GM12864 (cell line): ENCODE data around the gene STC2.

Experiments
- DNase-seq: peaks from one replicate; pipeline ENCODE4 v3.0.0-alpha.2; 2011; ENCODE audit warnings: low read depth
- H3K4me3 ChIP-seq: 2 replicates; pipeline ENCODE4 v1.5.1; 2011; ENCODE audit warnings: mild to moderate bottlenecking, low read depth, low read length, control low read depth
- CTCF ChIP-seq: IDR thresholded peaks from 2 replicates; pipeline ENCODE4 v1.5.1; 2011; ENCODE audit warnings: low read depth, mild to moderate bottlenecking, moderate library complexity, low read length, control low read depth, inconsistent platforms; ENCODE audit errors: missing control alignments

Gene STC2

DNA sequence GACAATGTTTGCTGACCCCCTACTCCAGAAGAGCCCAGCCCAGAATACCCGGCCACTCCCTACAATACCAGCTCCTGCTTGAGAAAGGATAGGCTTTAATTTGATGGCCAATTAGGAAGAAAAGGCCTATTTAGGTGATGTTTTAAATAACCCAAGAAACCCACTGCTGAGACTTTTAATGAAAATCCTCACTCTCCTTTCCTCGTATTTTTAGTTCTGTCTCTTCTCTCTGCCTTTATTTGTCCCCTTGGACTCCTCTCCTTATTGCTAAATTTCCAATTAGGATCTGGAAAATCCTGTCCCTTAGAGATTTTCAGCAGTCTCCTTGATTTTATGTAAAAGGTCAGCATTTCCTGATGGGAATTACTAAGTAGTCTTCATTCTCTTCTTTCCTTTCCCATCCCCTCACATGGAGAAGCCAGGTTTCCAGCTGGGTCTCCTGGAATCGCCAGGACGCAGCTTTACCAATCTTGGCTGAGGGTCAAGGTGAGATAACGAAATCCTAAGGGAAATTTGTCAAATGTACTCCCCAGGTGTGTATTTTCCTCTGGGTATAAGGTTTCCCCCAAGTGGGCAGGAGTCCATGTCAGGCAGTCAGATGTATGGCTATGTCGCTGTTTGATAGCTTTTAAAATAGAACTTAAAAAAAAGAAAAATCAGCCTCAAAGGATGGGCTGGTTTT, 11.7 kb downstream of the STC2 start:
- DNase-seq = no peak
- no peak overlapping the region for H3K4me3 ChIP-seq
- TF ChIP-seq CTCF = no peak

GRCh38 chr5:173315495-173316338, 12.5 kb downstream of the STC2 start:
- DNase-seq = no peak

GRCh38 chr5:173314166-173314952, 13.9 kb downstream of the STC2 start:
- no peak overlapping the region for H3K4me3 ChIP-seq
- TF ChIP-seq CTCF = no peak
- DNase-seq = no peak

More at GRCh38 chr5:173315495-173316338, 12.5 kb downstream of the STC2 start:
- H3K4me3 ChIP-seq = no peak overlapping the region
- no peak for TF ChIP-seq CTCF

DNA sequence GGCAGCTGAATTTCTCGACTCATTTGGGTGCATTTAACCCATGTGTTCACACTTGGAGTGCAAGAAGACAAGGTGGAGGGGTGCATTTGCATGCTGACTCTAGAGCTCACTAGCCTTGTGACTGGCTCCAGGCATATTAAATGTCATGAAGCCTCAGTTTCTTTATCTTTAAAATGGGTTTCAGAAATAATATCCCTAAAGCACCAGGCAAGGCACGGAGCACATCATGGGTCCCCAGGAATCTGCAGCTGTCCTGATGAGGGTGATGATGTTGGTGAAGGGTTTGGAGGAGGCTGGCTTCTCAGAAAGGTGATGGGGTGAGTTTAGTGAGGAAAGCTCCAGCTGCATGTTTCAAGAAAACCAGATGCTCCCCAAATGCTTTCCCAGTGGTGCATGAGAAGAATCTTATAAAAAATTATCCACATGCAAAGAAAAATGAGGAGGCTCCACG, 14.8 kb downstream of the STC2 start:
- DNase-seq = no peak
- TF ChIP-seq CTCF = no peak
- no peak overlapping the region for H3K4me3 ChIP-seq

DNA sequence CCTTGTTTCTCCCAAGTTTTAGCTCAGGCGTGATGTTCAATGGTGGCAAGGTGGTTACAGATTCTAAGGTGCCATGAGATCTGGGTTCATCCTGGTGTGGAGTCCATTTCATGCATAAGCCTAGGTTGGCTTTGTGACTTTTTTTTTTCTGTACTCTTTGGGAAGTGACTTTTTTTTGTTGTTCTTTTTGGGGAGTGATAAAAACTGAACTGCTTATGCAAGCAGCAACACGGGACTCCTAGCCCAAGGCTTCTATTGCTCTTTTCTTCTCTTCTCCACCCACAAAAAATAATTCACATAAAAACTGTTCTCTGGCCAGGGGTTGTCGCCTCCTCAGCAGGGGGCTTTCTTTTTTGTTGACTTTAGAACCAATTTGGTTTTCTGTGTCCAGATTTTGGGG, 15.4 kb downstream of the STC2 start:
- no peak for DNase-seq
- TF ChIP-seq CTCF = no peak
- H3K4me3 ChIP-seq = no peak overlapping the region

DNA sequence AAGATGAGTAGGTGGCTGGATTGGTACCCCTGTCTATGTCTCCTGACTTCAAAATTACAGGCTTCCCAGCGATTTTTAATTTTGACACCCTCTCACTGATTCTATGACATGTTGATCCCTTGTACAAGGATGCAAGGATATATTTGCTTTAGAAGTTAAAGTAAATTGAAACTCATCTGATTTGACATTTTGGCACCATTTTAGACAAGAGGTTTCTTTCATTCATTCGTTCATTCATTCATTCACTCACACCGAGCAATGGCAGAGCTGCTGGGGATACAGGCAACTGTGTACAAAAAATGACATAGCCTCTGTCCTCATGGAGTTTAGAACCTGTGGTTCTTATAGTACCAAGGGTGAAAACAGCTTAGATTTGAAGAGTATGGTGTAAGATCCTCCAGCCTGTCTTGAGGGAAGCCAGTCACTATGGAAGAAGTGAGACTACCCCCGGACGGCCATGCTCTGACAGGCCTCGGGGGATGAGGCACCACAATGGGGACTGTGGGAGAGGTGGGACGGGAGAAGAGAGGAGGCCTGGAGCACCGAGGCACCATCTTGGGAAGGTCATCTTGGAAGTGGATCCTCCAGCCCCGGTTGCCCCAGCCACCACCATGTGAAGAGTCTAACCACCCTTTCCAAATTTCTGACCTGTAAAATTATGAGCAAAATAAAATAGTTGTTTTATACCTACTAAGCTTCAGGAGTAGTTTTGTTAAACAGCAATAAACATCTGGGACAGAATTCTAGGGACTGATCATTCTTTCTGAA, 16.2 kb downstream of the STC2 start:
- TF ChIP-seq CTCF = no peak
- DNase-seq = no peak
- H3K4me3 ChIP-seq = no peak overlapping the region
